Activated naive CD4-positive, alpha-beta T cell treated with Interleukin-2 at 50 U/mL for 16 hours (primary cell): ENCODE data around the gene BRMS1.
"Not testable (repeated sequence)": the region's sequence is repeated elsewhere in the genome, so short reads cannot be mapped to it uniquely, and the experiment has no call there.

ENCODE experiments used
- DNase-seq: peaks from one replicate; pipeline ENCODE4 v3.0.0-alpha.2; 2020

Gene BRMS1

GRCh38 chr11:66344550-66345315 is at the start of gene BRMS1:
BRMS1 (minus strand) TSS chr11:66345104; CDS start chr11:66342234, 2,870 bp downstream.
- DNase-seq, result peak; percentile 96

- DNase-seq, result no peak
Measured at GRCh38 chr11:66393954-66394353, 49.0 kb upstream of the BRMS1 start.

GRCh38 chr11:66391322-66391721 is 46.4 kb upstream of the BRMS1 start:
- no peak for DNase-seq

- peak; percentile 71 for DNase-seq
Measured at GRCh38 chr11:66388780-66389386, 44.0 kb upstream of the BRMS1 start.

- peak; percentile 83 for DNase-seq
Measured at GRCh38 chr11:66386171-66387069, 41.5 kb upstream of the BRMS1 start.

- DNase-seq, result not testable (repeated sequence)
Measured at GRCh38 chr11:66384316-66384715, 39.4 kb upstream of the BRMS1 start.

- not testable (repeated sequence) for DNase-seq
Measured at GRCh38 chr11:66380264-66380663, 35.4 kb upstream of the BRMS1 start.

- not testable (repeated sequence) for DNase-seq
Measured at GRCh38 chr11:66373690-66374287, 28.9 kb upstream of the BRMS1 start.

- no peak for DNase-seq
Measured at GRCh38 chr11:66373265-66373664, 28.4 kb upstream of the BRMS1 start.

- peak; percentile 79 for DNase-seq
Measured at GRCh38 chr11:66371627-66372415, 26.9 kb upstream of the BRMS1 start, which contains the start of gene SLC29A2. SLC29A2 (minus strand) TSS chr11:66371760; CDS start chr11:66371591, 169 bp downstream.

- no peak for DNase-seq
Measured at GRCh38 chr11:66369073-66369894, 24.4 kb upstream of the BRMS1 start.

GRCh38 chr11:66368484-66368883 is 23.6 kb upstream of the BRMS1 start:
- no peak for DNase-seq

GRCh38 chr11:66367561-66368312 is 22.8 kb upstream of the BRMS1 start:
- no peak for DNase-seq

- DNase-seq, result no peak
Measured at GRCh38 chr11:66366844-66367477, 22.1 kb upstream of the BRMS1 start.

- no peak for DNase-seq
Measured at GRCh38 chr11:66365711-66366619, 21.1 kb upstream of the BRMS1 start.

- no peak for DNase-seq
Measured at GRCh38 chr11:66365166-66365565, 20.3 kb upstream of the BRMS1 start.

GRCh38 chr11:66363805-66364535 is 19.1 kb upstream of the BRMS1 start:
- peak; percentile 74 for DNase-seq

- no peak for DNase-seq
Measured at GRCh38 chr11:66363187-66363601, 18.3 kb upstream of the BRMS1 start.
